HG02970 (cell line): ENCODE data around the gene UGT1A6.
"Not testable (repeated sequence)": the region's sequence is repeated elsewhere in the genome, so short reads cannot be mapped to it uniquely, and the experiment has no call there.

Source experiments
- ATAC-seq: cut with Tn5 transposase; IDR thresholded peaks from one replicate; pipeline ENCODE4 v1.9.1; 2021; ENCODE audit warnings: mild to moderate bottlenecking, moderate library complexity, moderate number of reproducible peaks; ENCODE audit not compliant: unreplicated experiment, low FRiP score

Gene UGT1A6

GRCh38 chr2:233713262-233713615, 20.5 kb downstream of the UGT1A6 start:
- no peak for ATAC-seq

- no peak for ATAC-seq
Measured at GRCh38 chr2:233714121-233714520, 21.4 kb downstream of the UGT1A6 start.

- no peak for ATAC-seq
Measured at GRCh38 chr2:233718552-233718951, 25.9 kb downstream of the UGT1A6 start, which contains the start of gene UGT1A4. UGT1A4 (plus strand) TSS chr2:233718736; CDS start chr2:233718821, 85 bp downstream.

- no peak for ATAC-seq
Measured at GRCh38 chr2:233728723-233729301, 36.1 kb downstream of the UGT1A6 start, which contains the start of gene UGT1A3. UGT1A3 (plus strand) TSS chr2:233729042; CDS start chr2:233729127, 85 bp downstream.

GRCh38 chr2:233736868-233737653, 44.4 kb downstream of the UGT1A6 start:
- ATAC-seq, result not testable (repeated sequence)

- ATAC-seq, result no peak
Measured at GRCh38 chr2:233740870-233741269, 48.2 kb downstream of the UGT1A6 start.

GRCh38 chr2:233743464-233744259, 51.0 kb downstream of the UGT1A6 start:
- ATAC-seq, result no peak

GRCh38 chr2:233745073-233745755, 52.5 kb downstream of the UGT1A6 start:
- ATAC-seq, result no peak

GRCh38 chr2:233745838-233746237, 53.1 kb downstream of the UGT1A6 start:
- not testable (repeated sequence) for ATAC-seq

GRCh38 chr2:233746475-233747282, 54.0 kb downstream of the UGT1A6 start:
- no peak for ATAC-seq

GRCh38 chr2:233747283-233747544, 54.5 kb downstream of the UGT1A6 start:
- no peak for ATAC-seq

- not testable (repeated sequence) for ATAC-seq
Measured at GRCh38 chr2:233750689-233751088, 58.0 kb downstream of the UGT1A6 start.

GRCh38 chr2:233751212-233752009, 58.7 kb downstream of the UGT1A6 start:
- not testable (repeated sequence) for ATAC-seq

GRCh38 chr2:233754872-233755611, 62.4 kb downstream of the UGT1A6 start:
- ATAC-seq, result no peak

GRCh38 chr2:233756429-233757081, 63.9 kb downstream of the UGT1A6 start:
- no peak for ATAC-seq

GRCh38 chr2:233758141-233758540, 65.5 kb downstream of the UGT1A6 start:
- no peak for ATAC-seq

- no peak for ATAC-seq
Measured at GRCh38 chr2:233758849-233759248, 66.2 kb downstream of the UGT1A6 start.

GRCh38 chr2:233760043-233760442, 67.4 kb downstream of the UGT1A6 start, which contains the start of gene UGT1A1:
UGT1A1 (plus strand) TSS chr2:233760270; CDS start chr2:233760288, 18 bp downstream.
- ATAC-seq, result no peak
